Spleen (tissue), 7 donors: ENCODE measurements around the gene SMARCA4.
"Not testable (repeated sequence)": the region's sequence is repeated elsewhere in the genome, so short reads cannot be mapped to it uniquely, and the experiment has no call there.

Source experiments
- POLR2A ChIP-seq, 3 donors: fragments of 450-650 bp; IDR thresholded peaks; one replicate each; pipeline ENCODE4 v1.5.1; 2017; ENCODE audit warnings: antibody characterized with exemption in 3 of 3, mild to moderate bottlenecking in 1 of 3
- POLR2AphosphoS5 ChIP-seq, 3 donors: sonication (generic); formaldehyde crosslinking; IDR thresholded peaks; one replicate each; pipeline ENCODE4 v1.5.1; 2017; ENCODE audit warnings: antibody characterized with exemption in 3 of 3
- TF ChIP-seq, protein P1 (sequence below), 11 experiments: fragments of 200-600 bp in 7 of 11; fragments of 450-650 bp in 4 of 11; sonication (generic) in 4 of 11; IDR thresholded peaks in 8 of 11; conservative IDR thresholded peaks in 3 of 11; 1 replicate in 7 of 11; 2 replicates in 4 of 11; pipeline versions ENCODE4 v1.4.0 to v1.8.0; 2016 to 2021; ENCODE audit warnings: antibody characterized with exemption in 11 of 11, inconsistent platforms in 4 of 11, mild to moderate bottlenecking in 1 of 11
- donor health status: DM: no; HTN: no; CAD: no; lungs with moderate emphysema.
- donor health status: DM: no; HTN: no; CAD: no.
- donor health status: DM: no; HTN: no; CAD: no.

- TF ChIP-seq, protein P1, sequence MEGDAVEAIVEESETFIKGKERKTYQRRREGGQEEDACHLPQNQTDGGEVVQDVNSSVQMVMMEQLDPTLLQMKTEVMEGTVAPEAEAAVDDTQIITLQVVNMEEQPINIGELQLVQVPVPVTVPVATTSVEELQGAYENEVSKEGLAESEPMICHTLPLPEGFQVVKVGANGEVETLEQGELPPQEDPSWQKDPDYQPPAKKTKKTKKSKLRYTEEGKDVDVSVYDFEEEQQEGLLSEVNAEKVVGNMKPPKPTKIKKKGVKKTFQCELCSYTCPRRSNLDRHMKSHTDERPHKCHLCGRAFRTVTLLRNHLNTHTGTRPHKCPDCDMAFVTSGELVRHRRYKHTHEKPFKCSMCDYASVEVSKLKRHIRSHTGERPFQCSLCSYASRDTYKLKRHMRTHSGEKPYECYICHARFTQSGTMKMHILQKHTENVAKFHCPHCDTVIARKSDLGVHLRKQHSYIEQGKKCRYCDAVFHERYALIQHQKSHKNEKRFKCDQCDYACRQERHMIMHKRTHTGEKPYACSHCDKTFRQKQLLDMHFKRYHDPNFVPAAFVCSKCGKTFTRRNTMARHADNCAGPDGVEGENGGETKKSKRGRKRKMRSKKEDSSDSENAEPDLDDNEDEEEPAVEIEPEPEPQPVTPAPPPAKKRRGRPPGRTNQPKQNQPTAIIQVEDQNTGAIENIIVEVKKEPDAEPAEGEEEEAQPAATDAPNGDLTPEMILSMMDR (IDR thresholded peaks at IDR 0.05 in 8 of 11, conservative IDR thresholded peaks at IDR 0.05 in 3 of 11) = not testable (repeated sequence)
- TF ChIP-seq POLR2AphosphoS5, POLR2A (IDR thresholded peaks at IDR 0.05): not testable (repeated sequence)
Observed at GRCh38 chr19:11076792-11077191, 116.0 kb downstream of the SMARCA4 start.
